HT1080 (cell line): ENCODE measurements around the gene CERKL. TPM values are rescaled to one million over a fixed set of nuclear protein-coding genes. Genes with fewer than 3 reads are reported as not detected.
A peak's percentile ranks its signal among the peaks of the same experiment; 100 is the strongest.

ENCODE experiments used
- DNase-seq: peaks from one replicate; pipeline ENCODE4 v3.0.0-alpha.2; 2015; ENCODE audit warnings: low read depth
- total RNA-seq: library from RNA; depleted of rRNA; stranded (reverse); fragments of >200 nt; shearing (Covaris generic); gene quantifications from 2 replicates; pipeline ENCODE4 v1.2.3, GENCODE V29; 2014

CERKL gene
- total RNA-seq, 1 experiment from 2014 or later, result not detected

- DNase-seq, result no peak
Measured at GRCh38 chr2:181628590-181629585, 28.0 kb downstream of the CERKL start.

- peak; percentile 72 for DNase-seq
Measured at GRCh38 chr2:181627545-181627944, 29.4 kb downstream of the CERKL start.

- no peak for DNase-seq
Measured at GRCh38 chr2:181626671-181627070, 30.2 kb downstream of the CERKL start.

- DNase-seq, result no peak
Measured at GRCh38 chr2:181623159-181623558, 33.7 kb downstream of the CERKL start.

- DNase-seq, result no peak
Measured at GRCh38 chr2:181621779-181622490, 35.0 kb downstream of the CERKL start.

- no peak for DNase-seq
Measured at GRCh38 chr2:181619516-181619915, 37.4 kb downstream of the CERKL start.

GRCh38 chr2:181616715-181617114, 40.2 kb downstream of the CERKL start:
- DNase-seq, result no peak

- DNase-seq, result no peak
Measured at GRCh38 chr2:181614874-181615638, 41.8 kb downstream of the CERKL start.

- DNase-seq, result no peak
Measured at GRCh38 chr2:181613241-181613640, 43.7 kb downstream of the CERKL start.

GRCh38 chr2:181607629-181608590, 49.0 kb downstream of the CERKL start:
- no peak for DNase-seq

- DNase-seq, result no peak
Measured at GRCh38 chr2:181605889-181606837, 50.7 kb downstream of the CERKL start.

GRCh38 chr2:181602017-181602416, 54.9 kb downstream of the CERKL start:
- DNase-seq, result no peak

- DNase-seq, result no peak
Measured at GRCh38 chr2:181596556-181596955, 60.3 kb downstream of the CERKL start.

GRCh38 chr2:181594322-181594721, 62.6 kb downstream of the CERKL start:
- no peak for DNase-seq

- no peak for DNase-seq
Measured at GRCh38 chr2:181589779-181590178, 67.1 kb downstream of the CERKL start.

- DNase-seq, result no peak
Measured at GRCh38 chr2:181588546-181588945, 68.4 kb downstream of the CERKL start.

GRCh38 chr2:181586569-181587081, 70.3 kb downstream of the CERKL start:
- DNase-seq, result no peak

GRCh38 chr2:181585732-181586131, 71.2 kb downstream of the CERKL start:
- no peak for DNase-seq

GRCh38 chr2:181581534-181581933, 75.4 kb downstream of the CERKL start:
- DNase-seq, result no peak
